Heart left ventricle (tissue), 16 donors: ENCODE data around the gene OLFM1. TPM values are rescaled to one million over a fixed set of nuclear protein-coding genes. Genes with fewer than 3 reads are reported as not detected.

ENCODE experiments used
- ATAC-seq, 4 donors: fragments of 200-7000 bp; cut with Tn5 transposase; one replicate each; pipeline ENCODE4 v1.9.1; 2020 to 2022; ENCODE audit warnings: moderate library complexity in 4 of 4, mild to moderate bottlenecking in 3 of 4, moderate number of reproducible peaks in 1 of 4
- DNase-seq, 5 donors: peaks; one replicate each; pipeline ENCODE4 v3.0.0-alpha.2; 2020
- H3K27ac ChIP-seq, 12 donors: fragments of 200-600 bp; sonication (generic) in 4 of 12; one replicate each; pipeline versions ENCODE4 v1.5.0 to v1.8.0; 2016 to 2022; ENCODE audit warnings: mild to moderate bottlenecking in 2 of 12
- H3K27me3 ChIP-seq, 9 donors: fragments of 200-600 bp; sonication (generic) in 2 of 9; one replicate each; pipeline versions ENCODE4 v1.5.1 to v1.8.0; 2016 to 2022; ENCODE audit warnings: mild to moderate bottlenecking in 3 of 9
- H3K36me3 ChIP-seq, 9 donors: fragments of 200-600 bp; sonication (generic) in 2 of 9; one replicate each; pipeline versions ENCODE4 v1.5.0 to v1.8.0; 2018 to 2022; ENCODE audit warnings: mild to moderate bottlenecking in 2 of 9
- H3K4me1 ChIP-seq, 12 donors: fragments of 200-600 bp; sonication (generic) in 4 of 12; one replicate each; pipeline versions ENCODE4 v1.5.0 to v1.8.0; 2016 to 2022; ENCODE audit warnings: mild to moderate bottlenecking in 3 of 12
- H3K4me3 ChIP-seq, 12 donors: fragments of 200-600 bp; sonication (generic) in 4 of 12; one replicate each; pipeline versions ENCODE4 v1.5.0 to v1.8.0; 2017 to 2022; ENCODE audit warnings: mild to moderate bottlenecking in 9 of 12, moderate library complexity in 4 of 12
- H3K9me3 ChIP-seq, 12 donors: fragments of 200-600 bp; sonication (generic) in 4 of 12; one replicate each; pipeline versions ENCODE4 v1.5.0 to v1.8.0; 2016 to 2022; ENCODE audit warnings: mild to moderate bottlenecking in 1 of 12
- POLR2A ChIP-seq, 2 donors: fragments of 450-650 bp; IDR thresholded peaks; one replicate each; pipeline ENCODE4 v1.6.1; 2017; ENCODE audit warnings: antibody characterized with exemption in 2 of 2, mild to moderate bottlenecking in 2 of 2, moderate library complexity in 2 of 2
- WGBS, 4 donors: extraction: QIAGEN DNeasy Blood & Tissue Kit in 2 of 4; methylation state at CpG; one replicate each; pipeline versions ENCODE4 v1.1.5 to v1.1.7; 2013 to 2018; 5-methylcytosine and 5-hydroxymethylcytosine counted together
- intact Hi-C, 10 donors: fragments of 100-400 bp; cut with DNase I; formaldehyde crosslinking; loops; one replicate each; pipeline versions ENCODE4 v1.11.1 to v1.14.2; 2022
- polyA plus RNA-seq, 2 donors: library from polyadenylated mRNA; stranded (reverse); fragments of 200-250 nt; gene quantifications; one replicate each; pipeline ENCODE4 v1.2.3, GENCODE V29; 2013
- total RNA-seq, 9 donors: library from RNA; depleted of rRNA in 2 of 9; stranded (reverse); fragments of >200 nt in 2 of 9; fragmentation: NEBNext Ultra II Directional in 3 of 9; extraction: Animal tissue kit (Norgen Biotek cat#: 25700) in 3 of 9; gene quantifications; one replicate each; pipeline versions ENCODE4 v1.1.0 to v1.2.4, GENCODE V29; 2016 to 2023
- TF ChIP-seq, protein P1 (sequence below), 12 donors: fragments of 200-600 bp; sonication (generic) in 4 of 12; IDR thresholded peaks; one replicate each; pipeline versions ENCODE4 v1.5.0 to v1.8.0; 2018 to 2022; ENCODE audit warnings: antibody characterized with exemption in 12 of 12, mild to moderate bottlenecking in 5 of 12
- donor health status: ischemic (EF 13 %, LVEDD 7.1; RV severe dilation, severe dysfunction).
- donor health status: healthy with polysubstance abuse.
- donor health status: DM: no; HTN: yes; CAD: no.
- donor health status: DM: no; HTN: no; CAD: no.
- donor health status: ischemic (EF 25% LVEDD 6.9; RV normal size, moderate dysfunction).
- donor health status: ischemic (EF 25% LVEDD 5.7; RV mildly dilated, moderate dysfunction).
- donor health status: healthy.
- donor health status: DM: yes; HTN: yes; CAD: no.
- donor health status: ischemic (EF 35%, LVEDD 5.7; RV mildly dilated, moderate dysfunction).
- donor health status: nonischemic (EF 11% LVEDD 7.7; RV severe dilation, severe dysfunction).
- donor health status: DM: yes; HTN: yes; CAD: no.
- donor health status: PGD.
- donor health status: ischemic (EF 29% LVEDD 5.4; RV normal size, mild dysfunction).
- donor health status: nonischemic (EF 23%, LVEDD 6.1; RV moderate dilation, normal function).

Gene OLFM1
- total and polyA plus RNA-seq, 11 donors = 3.5 to 11.8 (median 8.1) TPM

DNA sequence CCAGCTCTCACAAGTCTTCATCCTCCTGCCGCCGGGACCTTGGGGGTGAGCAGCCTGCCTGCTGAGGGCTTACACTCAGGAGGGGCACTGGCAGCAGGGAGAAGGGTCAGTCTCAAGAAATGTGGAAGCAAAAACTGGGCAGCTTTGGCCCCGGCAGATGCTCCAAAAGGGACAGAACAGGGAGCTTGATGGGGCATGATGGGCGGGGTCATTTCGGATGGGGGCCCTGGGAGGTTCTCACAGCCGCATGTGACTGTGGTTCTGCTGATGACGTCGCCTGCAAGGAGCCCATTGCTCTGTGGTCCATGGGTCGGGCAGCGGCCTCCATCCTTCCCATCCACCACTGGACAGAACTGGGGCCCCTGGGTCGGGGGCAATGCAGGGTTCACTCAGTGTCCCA is 76.6 kb downstream of the OLFM1 start:
- ATAC-seq = no peak
- no peak for TF ChIP-seq POLR2A (IDR thresholded peaks at IDR 0.05)
- TF ChIP-seq, protein P1, sequence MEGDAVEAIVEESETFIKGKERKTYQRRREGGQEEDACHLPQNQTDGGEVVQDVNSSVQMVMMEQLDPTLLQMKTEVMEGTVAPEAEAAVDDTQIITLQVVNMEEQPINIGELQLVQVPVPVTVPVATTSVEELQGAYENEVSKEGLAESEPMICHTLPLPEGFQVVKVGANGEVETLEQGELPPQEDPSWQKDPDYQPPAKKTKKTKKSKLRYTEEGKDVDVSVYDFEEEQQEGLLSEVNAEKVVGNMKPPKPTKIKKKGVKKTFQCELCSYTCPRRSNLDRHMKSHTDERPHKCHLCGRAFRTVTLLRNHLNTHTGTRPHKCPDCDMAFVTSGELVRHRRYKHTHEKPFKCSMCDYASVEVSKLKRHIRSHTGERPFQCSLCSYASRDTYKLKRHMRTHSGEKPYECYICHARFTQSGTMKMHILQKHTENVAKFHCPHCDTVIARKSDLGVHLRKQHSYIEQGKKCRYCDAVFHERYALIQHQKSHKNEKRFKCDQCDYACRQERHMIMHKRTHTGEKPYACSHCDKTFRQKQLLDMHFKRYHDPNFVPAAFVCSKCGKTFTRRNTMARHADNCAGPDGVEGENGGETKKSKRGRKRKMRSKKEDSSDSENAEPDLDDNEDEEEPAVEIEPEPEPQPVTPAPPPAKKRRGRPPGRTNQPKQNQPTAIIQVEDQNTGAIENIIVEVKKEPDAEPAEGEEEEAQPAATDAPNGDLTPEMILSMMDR (IDR thresholded peaks at IDR 0.05) = no peak
- 65 to 77% (median 70%) methylated on average over 6 to 11 of the region's 11 CpGs for WGBS, 4 donors
- H3K4me3 ChIP-seq = no peak overlapping the region
- peaks cover 7 to 76% (median 27%) of the 10 kb centered on the region in 9 donors for H3K27me3 ChIP-seq
- no peak overlapping the region for H3K27ac ChIP-seq
- intact Hi-C loops = no loop called here
- no peaks in the 10 kb centered on the region for H3K9me3 ChIP-seq
- DNase-seq = no peak
- no peaks in the 10 kb centered on the region for H3K4me1 ChIP-seq
- H3K36me3 ChIP-seq = no peaks in the 10 kb centered on the region

DNA sequence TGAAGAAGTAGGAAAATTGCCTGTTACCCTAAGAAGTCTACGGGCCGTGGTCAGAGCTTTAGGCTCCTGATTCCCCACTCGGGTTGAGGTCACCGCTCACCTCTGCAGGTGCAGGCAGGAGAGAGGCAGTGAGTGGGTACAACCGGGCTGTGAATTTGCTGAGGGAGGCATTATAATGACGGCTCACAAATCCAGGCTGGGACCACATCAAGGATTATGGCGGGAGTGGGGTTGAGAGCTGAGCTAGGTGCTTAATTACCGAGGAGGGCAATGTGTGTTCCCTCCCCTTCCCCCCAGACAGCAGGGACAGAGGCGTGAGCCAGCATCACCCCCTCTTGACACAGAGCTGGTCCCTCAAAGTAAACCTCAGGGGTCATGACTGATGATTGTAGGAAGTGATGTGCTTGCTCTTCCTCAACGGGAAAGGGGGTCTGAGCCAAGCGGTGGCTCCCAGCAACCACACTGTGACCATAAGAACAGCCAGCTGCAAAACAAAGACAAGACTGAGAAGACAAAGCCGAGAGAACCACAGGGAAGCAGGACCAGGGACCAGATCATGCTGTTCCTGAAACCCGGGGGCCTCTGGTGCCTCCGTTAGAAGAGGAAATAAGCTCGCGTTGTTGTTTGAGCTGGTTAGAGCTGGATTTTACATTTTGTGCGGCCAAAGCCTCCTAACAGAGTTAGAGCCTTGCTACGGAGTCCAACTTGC is 77.7 kb downstream of the OLFM1 start:
- no peaks in the 10 kb centered on the region for H3K4me1 ChIP-seq
- peaks cover 7 to 73% (median 22%) of the 10 kb centered on the region in 9 donors for H3K27me3 ChIP-seq
- no peak for DNase-seq
- WGBS, 4 donors = 66 to 73% (median 70%) methylated on average over 18 of the region's 18 CpGs
- ATAC-seq = no peak
- H3K36me3 ChIP-seq = no peaks in the 10 kb centered on the region
- H3K9me3 ChIP-seq = no peaks in the 10 kb centered on the region
- TF ChIP-seq POLR2A (IDR thresholded peaks at IDR 0.05) = no peak
- TF ChIP-seq, protein P1 (IDR thresholded peaks at IDR 0.05) = no peak
- H3K4me3 ChIP-seq = no peak overlapping the region
- no peak overlapping the region for H3K27ac ChIP-seq
- intact Hi-C loops = no loop called here

GRCh38 chr9:135165756-135166519 is 78.5 kb downstream of the OLFM1 start:
- Histone ChIP-seq H3K27ac (no peak overlapping the region), H3K9me3 (no peaks in the 10 kb centered on the region), H3K4me3 (no peak overlapping the region), H3K4me1 (no peaks in the 10 kb centered on the region), H3K27me3 (peaks cover 4 to 72% (median 22%) of the 10 kb centered on the region in 9 donors), H3K36me3 (no peaks in the 10 kb centered on the region)
- DNase-seq = no peak
- ATAC-seq = no peak
- no peak for TF ChIP-seq POLR2A (IDR thresholded peaks at IDR 0.05)
- TF ChIP-seq, protein P1 (IDR thresholded peaks at IDR 0.05) = no peak
- 38 to 55% (median 46%) methylated on average over 23 to 25 of the region's 25 CpGs for WGBS, 4 donors
- intact Hi-C loops = no loop called here

GRCh38 chr9:135166565-135166964 is 79.1 kb downstream of the OLFM1 start:
- intact Hi-C loops = no loop called here
- no peak for ATAC-seq
- Histone ChIP-seq H3K9me3 (no peaks in the 10 kb centered on the region), H3K36me3 (no peaks in the 10 kb centered on the region), H3K27ac (no peak overlapping the region), H3K27me3 (peaks cover 4 to 69% (median 22%) of the 10 kb centered on the region in 9 donors), H3K4me3 (no peak overlapping the region), H3K4me1 (no peaks in the 10 kb centered on the region)
- 61 to 78% (median 78%) methylated on average over 10 to 14 of the region's 14 CpGs for WGBS, 4 donors
- no peak for TF ChIP-seq POLR2A (IDR thresholded peaks at IDR 0.05)
- TF ChIP-seq, protein P1 (IDR thresholded peaks at IDR 0.05) = no peak
- no peak for DNase-seq
